HG03039 (cell line): ENCODE measurements around the gene SLC2A11.
"Not testable (repeated sequence)": the region's sequence is repeated elsewhere in the genome, so short reads cannot be mapped to it uniquely, and the experiment has no call there.

Source experiments
- ATAC-seq: cut with Tn5 transposase; IDR thresholded peaks from one replicate; pipeline ENCODE4 v1.9.1; 2021; ENCODE audit warnings: mild to moderate bottlenecking, moderate library complexity; ENCODE audit not compliant: unreplicated experiment

SLC2A11 gene

GRCh38 chr22:23903328-23903971, 45.8 kb downstream of the SLC2A11 start:
- no peak for ATAC-seq

- ATAC-seq, result no peak
These were observed 47.0 kb downstream of the SLC2A11 start for GRCh38 chr22:23904573-23905254.

- no peak for ATAC-seq
These were observed 49.0 kb downstream of the SLC2A11 start for GRCh38 chr22:23906641-23907040.

GRCh38 chr22:23907423-23907822, 49.7 kb downstream of the SLC2A11 start:
- ATAC-seq, result not testable (repeated sequence)

GRCh38 chr22:23908587-23909205, 51.0 kb downstream of the SLC2A11 start:
- ATAC-seq, result no peak

- no peak for ATAC-seq
These were observed 51.7 kb downstream of the SLC2A11 start for GRCh38 chr22:23909296-23909898.

GRCh38 chr22:23910496-23911190, 53.0 kb downstream of the SLC2A11 start:
- ATAC-seq, result no peak

- ATAC-seq, result no peak
These were observed 53.8 kb downstream of the SLC2A11 start for GRCh38 chr22:23911318-23911980.

GRCh38 chr22:23912293-23912903, 54.7 kb downstream of the SLC2A11 start:
- no peak for ATAC-seq

GRCh38 chr22:23913306-23913660, 55.6 kb downstream of the SLC2A11 start:
- ATAC-seq, result no peak

- peak; percentile 89 for ATAC-seq
These were observed 56.1 kb downstream of the SLC2A11 start for GRCh38 chr22:23913661-23914353.

GRCh38 chr22:23915290-23915689, 57.6 kb downstream of the SLC2A11 start:
- ATAC-seq, result no peak

- not testable (repeated sequence) for ATAC-seq
These were observed 62.6 kb downstream of the SLC2A11 start for GRCh38 chr22:23920267-23920611.

GRCh38 chr22:23921586-23922201, 64.0 kb downstream of the SLC2A11 start:
- not testable (repeated sequence) for ATAC-seq

- ATAC-seq, result no peak
These were observed 65.2 kb downstream of the SLC2A11 start for GRCh38 chr22:23922921-23923320.

GRCh38 chr22:23925020-23925606, 67.4 kb downstream of the SLC2A11 start:
- no peak for ATAC-seq

- ATAC-seq, result no peak
These were observed 68.9 kb downstream of the SLC2A11 start for GRCh38 chr22:23926561-23926960.
